ENCODE results near the gene HSD17B2.

Gene HSD17B2

GRCh38 chr16:82067804-82068325 lies 32.8 kb downstream of the HSD17B2 start:
- TF ChIP-seq CTCF (conservative IDR thresholded peaks at IDR 0.05): no peak
- no peak for TF ChIP-seq ZFX (IDR thresholded peaks at IDR 0.05)
- no peak overlapping the region for H3K27ac ChIP-seq

GRCh38 chr16:82070656-82071369 lies 35.8 kb downstream of the HSD17B2 start:
- no peak overlapping the region for H3K27ac ChIP-seq
- TF ChIP-seq CTCF (conservative IDR thresholded peaks at IDR 0.05): no peak
- TF ChIP-seq ZFX (IDR thresholded peaks at IDR 0.05): no peak

GRCh38 chr16:82071421-82071820 lies 36.4 kb downstream of the HSD17B2 start:
- no peak overlapping the region for H3K27ac ChIP-seq
- TF ChIP-seq ZFX (IDR thresholded peaks at IDR 0.05) (no peak), CTCF (conservative IDR thresholded peaks at IDR 0.05) (no peak)

GRCh38 chr16:82072313-82072712 lies 37.3 kb downstream of the HSD17B2 start:
- TF ChIP-seq CTCF (conservative IDR thresholded peaks at IDR 0.05) (no peak), ZFX (IDR thresholded peaks at IDR 0.05) (no peak)
- no peak overlapping the region for H3K27ac ChIP-seq

- TF ChIP-seq CTCF (conservative IDR thresholded peaks at IDR 0.05) (no peak), ZFX (IDR thresholded peaks at IDR 0.05) (no peak)
- H3K27ac ChIP-seq: no peak overlapping the region
These were observed 39.0 kb downstream of the HSD17B2 start for GRCh38 chr16:82074019-82074558.

GRCh38 chr16:82078125-82078524 lies 43.1 kb downstream of the HSD17B2 start:
- no peak overlapping the region for H3K27ac ChIP-seq
- no peak for TF ChIP-seq ZFX (IDR thresholded peaks at IDR 0.05)
- no peak for TF ChIP-seq CTCF (conservative IDR thresholded peaks at IDR 0.05)

GRCh38 chr16:82079892-82080291 lies 44.8 kb downstream of the HSD17B2 start:
- H3K27ac ChIP-seq: no peak overlapping the region
- no peak for TF ChIP-seq ZFX (IDR thresholded peaks at IDR 0.05)
- TF ChIP-seq CTCF (conservative IDR thresholded peaks at IDR 0.05): no peak
